BLaER1 treated with 17β-estradiol and CSF1 and Interleukin-3, amounts not matched to agents 10 nM and 100 nM (cell line): ENCODE measurements around the gene CFAP47.
"Not testable (repeated sequence)": the region's sequence is repeated elsewhere in the genome, so short reads cannot be mapped to it uniquely, and the experiment has no call there.

Source experiments
- H3K27ac ChIP-seq, 11 experiments: shearing (Covaris generic); formaldehyde crosslinking; 2 replicates each; pipeline ENCODE4 v1.8.1; 2022
- H3K27me3 ChIP-seq, 11 experiments: shearing (Covaris generic); formaldehyde crosslinking; 2 replicates each; pipeline ENCODE4 v1.8.1; 2022
- H3K36me3 ChIP-seq, 11 experiments: shearing (Covaris generic); formaldehyde crosslinking; 2 replicates each; pipeline ENCODE4 v1.8.1; 2022
- H3K4me1 ChIP-seq, 10 experiments: shearing (Covaris generic); formaldehyde crosslinking; 2 replicates each; pipeline ENCODE4 v1.8.1; 2022
- H3K4me2 ChIP-seq, 11 experiments: shearing (Covaris generic); formaldehyde crosslinking; 2 replicates each; pipeline ENCODE4 v1.8.1; 2022
- H3K4me3 ChIP-seq, 10 experiments: shearing (Covaris generic); formaldehyde crosslinking; 2 replicates each; pipeline ENCODE4 v1.8.1; 2022
- H3K9ac ChIP-seq, 11 experiments: shearing (Covaris generic); formaldehyde crosslinking; 2 replicates each; pipeline ENCODE4 v1.8.1; 2022
- H3K9me3 ChIP-seq, 11 experiments: shearing (Covaris generic); formaldehyde crosslinking; replicated peaks in 1 of 11; 2 replicates each; pipeline ENCODE4 v1.8.1; 2022
- H4K20me1 ChIP-seq, 11 experiments: shearing (Covaris generic); formaldehyde crosslinking; 2 replicates each; pipeline ENCODE4 v1.8.1; 2022
- Cebpa-rat ChIP-seq, 11 experiments: shearing (Covaris generic); IDR thresholded peaks; 2 replicates each; pipeline ENCODE4 v1.8.1; 2022

The CFAP47 gene

GRCh38 chrX:36083256-36083655 lies 163.7 kb downstream of the CFAP47 start:
- no peaks in the 10 kb centered on the region for H3K4me1 ChIP-seq

GRCh38 chrX:36087366-36087765 lies 167.8 kb downstream of the CFAP47 start:
- no peak for TF ChIP-seq Cebpa-rat (IDR thresholded peaks at IDR 0.05)
- no peak overlapping the region for H3K4me3 ChIP-seq
- H3K36me3 ChIP-seq, result no peaks in the 10 kb centered on the region
- no peaks in the 10 kb centered on the region for H3K4me1 ChIP-seq
- H3K27ac ChIP-seq, result no peak overlapping the region
- no peaks in the 10 kb centered on the region; a peak in 1 of 22 replicates for H4K20me1 ChIP-seq
- 0 out of 22 replicates have a peak, but pooled peaks cover 0 to 1% (median 0%) of the 10 kb centered on the region in 11 experiments for H3K9me3 ChIP-seq
- H3K9ac ChIP-seq, result no peak overlapping the region
- H3K4me2 ChIP-seq, result no peak overlapping the region
- peaks cover 19 to 75% (median 53%) of the 10 kb centered on the region in 11 experiments; a peak in 21 of 22 replicates for H3K27me3 ChIP-seq

More at GRCh38 chrX:36083256-36083655, 163.7 kb downstream of the CFAP47 start:
- no peaks in the 10 kb centered on the region for H3K36me3 ChIP-seq
- no peak overlapping the region for H3K4me2 ChIP-seq
- no peaks in the 10 kb centered on the region; a peak in 1 of 22 replicates for H4K20me1 ChIP-seq
- no peak overlapping the region for H3K9ac ChIP-seq
- H3K9me3 ChIP-seq, result peaks cover 0 to 12% (median 0%) of the 10 kb centered on the region in 11 experiments; a peak in 4 of 22 replicates
- no peak for TF ChIP-seq Cebpa-rat (IDR thresholded peaks at IDR 0.05)
- peaks cover 15 to 73% (median 52%) of the 10 kb centered on the region in 11 experiments; a peak in 21 of 22 replicates for H3K27me3 ChIP-seq
- H3K27ac ChIP-seq, result no peak overlapping the region
- H3K4me3 ChIP-seq, result no peak overlapping the region

DNA sequence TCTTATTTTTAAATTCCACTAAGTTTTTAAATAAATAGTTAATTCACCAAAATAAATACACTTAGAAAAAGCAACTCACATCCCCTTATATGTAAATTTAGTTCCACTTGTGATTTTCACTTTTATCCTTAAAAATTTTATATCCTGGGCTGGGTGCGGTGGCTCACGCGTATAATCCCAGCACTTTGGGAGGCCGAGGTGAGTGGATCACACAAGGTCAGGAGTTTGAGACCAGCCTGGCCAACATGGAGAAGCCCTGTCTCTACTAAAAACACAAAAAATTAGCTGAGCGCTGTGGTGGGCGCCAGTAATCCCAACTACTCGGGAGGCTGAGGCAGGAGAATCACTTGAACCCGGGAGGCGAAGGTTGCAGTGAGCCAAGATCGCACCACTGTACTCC lies 169.4 kb downstream of the CFAP47 start:
- not testable (repeated sequence) for H3K9ac ChIP-seq

GRCh38 chrX:36102425-36102824 lies 182.9 kb downstream of the CFAP47 start:
- no peak overlapping the region for H3K4me3 ChIP-seq
- no peaks in the 10 kb centered on the region for H3K4me1 ChIP-seq
- no peaks in the 10 kb centered on the region for H3K9me3 ChIP-seq
- H3K4me2 ChIP-seq, result no peak overlapping the region
- H3K9ac ChIP-seq, result no peak overlapping the region
- no peak for TF ChIP-seq Cebpa-rat (IDR thresholded peaks at IDR 0.05)
- peaks cover 64 to 100% (median 91%) of the 10 kb centered on the region in 11 experiments for H3K27me3 ChIP-seq
- no peaks in the 10 kb centered on the region for H4K20me1 ChIP-seq
- no peaks in the 10 kb centered on the region for H3K36me3 ChIP-seq
- H3K27ac ChIP-seq, result no peak overlapping the region

More for the DNA sequence above, 169.4 kb downstream of the CFAP47 start:
- not testable (repeated sequence) for H3K4me2 ChIP-seq, H3K27ac ChIP-seq, H3K36me3 ChIP-seq, H3K4me3 ChIP-seq, H4K20me1 ChIP-seq, H3K4me1 ChIP-seq
- Histone ChIP-seq H3K9me3 (peaks cover 0 to 12% (median 4%) of the 10 kb centered on the region in 11 experiments; a peak in 7 of 22 replicates), H3K27me3 (peaks cover 24 to 87% (median 61%) of the 10 kb centered on the region in 11 experiments; a peak in 21 of 22 replicates)

- Histone ChIP-seq H3K9me3 (peaks cover 20 to 29% (median 23%) of the 10 kb centered on the region in 11 experiments), H3K9ac (no peak overlapping the region), H3K4me2 (no peak overlapping the region), H4K20me1 (no peaks in the 10 kb centered on the region), H3K36me3 (no peaks in the 10 kb centered on the region), H3K4me3 (no peak overlapping the region), H3K4me1 (no peaks in the 10 kb centered on the region), H3K27me3 (peaks cover 33 to 92% (median 84%) of the 10 kb centered on the region in 11 experiments; a peak in 21 of 22 replicates), H3K27ac (no peak overlapping the region)
- no peak for TF ChIP-seq Cebpa-rat (IDR thresholded peaks at IDR 0.05)
Observed at GRCh38 chrX:36116222-36116621, 196.7 kb downstream of the CFAP47 start.

DNA sequence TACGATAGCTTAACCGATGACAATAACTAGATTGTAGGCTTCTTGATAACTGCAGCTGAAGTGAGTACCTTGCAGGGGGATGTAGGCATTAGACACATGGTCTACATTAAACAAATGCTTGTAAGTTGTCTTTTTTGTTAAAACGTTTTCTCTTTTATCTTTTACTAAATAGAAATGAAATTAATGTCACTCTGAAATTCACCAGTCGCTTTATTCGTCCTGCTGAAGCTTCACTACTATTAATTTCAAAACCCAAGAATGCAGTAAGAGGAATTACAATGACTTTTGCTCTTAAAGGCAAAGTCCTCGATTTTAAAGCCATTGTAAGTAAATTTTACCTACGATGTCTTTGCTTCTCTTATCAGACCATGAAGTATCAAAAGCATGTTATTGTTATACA lies 239.7 kb downstream of the CFAP47 start:
- peaks cover 0 to 4% (median 0%) of the 10 kb centered on the region in 11 experiments; a peak in 1 of 22 replicates for H3K9me3 ChIP-seq
- no peak for TF ChIP-seq Cebpa-rat (IDR thresholded peaks at IDR 0.05)
- H3K4me1 ChIP-seq, result peaks cover 0 to 14% (median 0%) of the 10 kb centered on the region in 10 experiments; a peak in 4 of 20 replicates
- no peak overlapping the region for H3K9ac ChIP-seq
- H3K4me3 ChIP-seq, result no peak overlapping the region
- H3K27me3 ChIP-seq, result peaks cover 37 to 98% (median 81%) of the 10 kb centered on the region in 11 experiments; a peak in 21 of 22 replicates
- H4K20me1 ChIP-seq, result no peaks in the 10 kb centered on the region
- no peak overlapping the region for H3K4me2 ChIP-seq
- H3K27ac ChIP-seq, result peak overlapping the region in 5 of 11 experiments; percentile 16 to 38 (median 28); a peak in 6 of 22 replicates
- H3K36me3 ChIP-seq, result no peaks in the 10 kb centered on the region

- peaks cover 29 to 98% (median 80%) of the 10 kb centered on the region in 11 experiments; a peak in 20 of 22 replicates for H3K27me3 ChIP-seq
- no peaks in the 10 kb centered on the region for H3K36me3 ChIP-seq
- H3K4me2 ChIP-seq, result peak overlapping the region in 1 of 11 experiments; percentile 5; a peak in 2 of 22 replicates
Observed at GRCh38 chrX:36160081-36160480, 240.5 kb downstream of the CFAP47 start.

GRCh38 chrX:36198575-36198974 lies 279.0 kb downstream of the CFAP47 start:
- Histone ChIP-seq H3K4me1 (peaks cover 0 to 13% (median 0%) of the 10 kb centered on the region in 10 experiments; a peak in 3 of 20 replicates), H3K36me3 (no peaks in the 10 kb centered on the region), H3K27me3 (peaks cover 83 to 100% (median 98%) of the 10 kb centered on the region in 11 experiments)

More at GRCh38 chrX:36160081-36160480, 240.5 kb downstream of the CFAP47 start:
- peaks cover 0 to 4% (median 0%) of the 10 kb centered on the region in 11 experiments; a peak in 1 of 22 replicates for H3K9me3 ChIP-seq
- H4K20me1 ChIP-seq, result no peaks in the 10 kb centered on the region
- TF ChIP-seq Cebpa-rat (IDR thresholded peaks at IDR 0.05), result no peak
- peak overlapping the region in 3 of 11 experiments; percentile 18 to 41 (median 36); a peak in 4 of 22 replicates for H3K27ac ChIP-seq
- H3K4me3 ChIP-seq, result no peak overlapping the region
- H3K9ac ChIP-seq, result no peak overlapping the region
- H3K4me1 ChIP-seq, result peaks cover 0 to 14% (median 0%) of the 10 kb centered on the region in 10 experiments; a peak in 4 of 20 replicates

DNA sequence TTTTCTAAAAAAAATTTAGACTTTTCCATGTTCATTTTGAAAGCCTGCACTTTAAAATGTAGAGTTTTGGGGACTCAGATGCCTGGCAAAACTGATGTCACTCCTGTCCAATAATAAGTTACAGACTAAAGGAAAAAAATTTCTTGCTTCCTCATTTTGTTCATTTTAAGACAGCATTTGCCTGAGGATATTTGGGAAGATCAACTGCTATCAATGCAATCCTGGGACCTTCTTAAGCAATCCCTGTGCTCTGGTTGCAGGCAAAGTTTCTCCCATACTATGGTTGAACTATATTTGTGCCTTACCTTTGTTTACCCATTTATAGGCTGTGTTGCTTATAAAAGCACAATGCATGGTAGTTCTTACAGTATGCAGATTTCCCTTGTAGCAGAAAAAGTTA lies 280.4 kb downstream of the CFAP47 start:
- Histone ChIP-seq H3K4me3 (no peak overlapping the region), H3K4me2 (no peak overlapping the region)
- no peak for TF ChIP-seq Cebpa-rat (IDR thresholded peaks at IDR 0.05)

More at GRCh38 chrX:36198575-36198974, 279.0 kb downstream of the CFAP47 start:
- Histone ChIP-seq H3K4me3 (no peak overlapping the region), H3K9ac (no peak overlapping the region), H4K20me1 (0 out of 22 replicates have a peak, but pooled peaks cover 0 to 3% (median 0%) of the 10 kb centered on the region in 11 experiments), H3K4me2 (no peak overlapping the region), H3K9me3 (peaks cover 0 to 6% (median 0%) of the 10 kb centered on the region in 11 experiments; a peak in 3 of 22 replicates), H3K27ac (no peak overlapping the region)
- TF ChIP-seq Cebpa-rat (IDR thresholded peaks at IDR 0.05), result no peak

More for the DNA sequence above, 280.4 kb downstream of the CFAP47 start:
- Histone ChIP-seq H3K9me3 (no peaks in the 10 kb centered on the region), H4K20me1 (0 out of 22 replicates have a peak, but pooled peaks cover 0 to 3% (median 0%) of the 10 kb centered on the region in 11 experiments), H3K27me3 (peaks cover 77 to 98% (median 94%) of the 10 kb centered on the region in 11 experiments), H3K36me3 (no peaks in the 10 kb centered on the region), H3K27ac (no peak overlapping the region), H3K9ac (no peak overlapping the region), H3K4me1 (peaks cover 0 to 13% (median 0%) of the 10 kb centered on the region in 10 experiments; a peak in 3 of 20 replicates)
